Heart left ventricle (tissue), 16 donors: ENCODE measurements around the gene PARD3B. TPM values are rescaled to one million over a fixed set of nuclear protein-coding genes. Genes with fewer than 3 reads are reported as not detected.

ENCODE experiments used
- ATAC-seq, 4 donors: fragments of 200-7000 bp; cut with Tn5 transposase; one replicate each; pipeline ENCODE4 v1.9.1; 2020 to 2022; ENCODE audit warnings: moderate library complexity in 4 of 4, mild to moderate bottlenecking in 3 of 4, moderate number of reproducible peaks in 1 of 4
- DNase-seq, 5 donors: peaks; one replicate each; pipeline ENCODE4 v3.0.0-alpha.2; 2020
- H3K27ac ChIP-seq, 12 donors: fragments of 200-600 bp; sonication (generic) in 4 of 12; one replicate each; pipeline versions ENCODE4 v1.5.0 to v1.8.0; 2016 to 2022; ENCODE audit warnings: mild to moderate bottlenecking in 2 of 12
- H3K27me3 ChIP-seq, 9 donors: fragments of 200-600 bp; sonication (generic) in 2 of 9; one replicate each; pipeline versions ENCODE4 v1.5.1 to v1.8.0; 2016 to 2022; ENCODE audit warnings: mild to moderate bottlenecking in 3 of 9
- H3K36me3 ChIP-seq, 9 donors: fragments of 200-600 bp; sonication (generic) in 2 of 9; one replicate each; pipeline versions ENCODE4 v1.5.0 to v1.8.0; 2018 to 2022; ENCODE audit warnings: mild to moderate bottlenecking in 2 of 9
- H3K4me1 ChIP-seq, 12 donors: fragments of 200-600 bp; sonication (generic) in 4 of 12; one replicate each; pipeline versions ENCODE4 v1.5.0 to v1.8.0; 2016 to 2022; ENCODE audit warnings: mild to moderate bottlenecking in 3 of 12
- H3K4me3 ChIP-seq, 12 donors: fragments of 200-600 bp; sonication (generic) in 4 of 12; one replicate each; pipeline versions ENCODE4 v1.5.0 to v1.8.0; 2017 to 2022; ENCODE audit warnings: mild to moderate bottlenecking in 9 of 12, moderate library complexity in 4 of 12
- H3K9me3 ChIP-seq, 12 donors: fragments of 200-600 bp; sonication (generic) in 4 of 12; one replicate each; pipeline versions ENCODE4 v1.5.0 to v1.8.0; 2016 to 2022; ENCODE audit warnings: mild to moderate bottlenecking in 1 of 12
- POLR2A ChIP-seq, 2 donors: fragments of 450-650 bp; IDR thresholded peaks; one replicate each; pipeline ENCODE4 v1.6.1; 2017; ENCODE audit warnings: antibody characterized with exemption in 2 of 2, mild to moderate bottlenecking in 2 of 2, moderate library complexity in 2 of 2
- WGBS, 4 donors: extraction: QIAGEN DNeasy Blood & Tissue Kit in 2 of 4; methylation state at CpG; one replicate each; pipeline versions ENCODE4 v1.1.5 to v1.1.7; 2013 to 2018; 5-methylcytosine and 5-hydroxymethylcytosine counted together
- intact Hi-C, 10 donors: fragments of 100-400 bp; cut with DNase I; formaldehyde crosslinking; loops; one replicate each; pipeline versions ENCODE4 v1.11.1 to v1.14.2; 2022
- polyA plus RNA-seq, 2 donors: library from polyadenylated mRNA; stranded (reverse); fragments of 200-250 nt; gene quantifications; one replicate each; pipeline ENCODE4 v1.2.3, GENCODE V29; 2013
- total RNA-seq, 9 donors: library from RNA; depleted of rRNA in 2 of 9; stranded (reverse); fragments of >200 nt in 2 of 9; fragmentation: NEBNext Ultra II Directional in 3 of 9; extraction: Animal tissue kit (Norgen Biotek cat#: 25700) in 3 of 9; gene quantifications; one replicate each; pipeline versions ENCODE4 v1.1.0 to v1.2.4, GENCODE V29; 2016 to 2023
- TF ChIP-seq, protein P1 (sequence below), 12 donors: fragments of 200-600 bp; sonication (generic) in 4 of 12; IDR thresholded peaks; one replicate each; pipeline versions ENCODE4 v1.5.0 to v1.8.0; 2018 to 2022; ENCODE audit warnings: antibody characterized with exemption in 12 of 12, mild to moderate bottlenecking in 5 of 12
- donor health status: ischemic (EF 13 %, LVEDD 7.1; RV severe dilation, severe dysfunction).
- donor health status: healthy with polysubstance abuse.
- donor health status: DM: no; HTN: yes; CAD: no.
- donor health status: DM: no; HTN: no; CAD: no.
- donor health status: ischemic (EF 25% LVEDD 6.9; RV normal size, moderate dysfunction).
- donor health status: ischemic (EF 25% LVEDD 5.7; RV mildly dilated, moderate dysfunction).
- donor health status: healthy.
- donor health status: DM: yes; HTN: yes; CAD: no.
- donor health status: ischemic (EF 35%, LVEDD 5.7; RV mildly dilated, moderate dysfunction).
- donor health status: nonischemic (EF 11% LVEDD 7.7; RV severe dilation, severe dysfunction).
- donor health status: DM: yes; HTN: yes; CAD: no.
- donor health status: PGD.
- donor health status: ischemic (EF 29% LVEDD 5.4; RV normal size, mild dysfunction).
- donor health status: nonischemic (EF 23%, LVEDD 6.1; RV moderate dilation, normal function).

PARD3B gene
- total and polyA plus RNA-seq, 11 donors: 0.71 to 15.1 (median 6.2) TPM

DNA sequence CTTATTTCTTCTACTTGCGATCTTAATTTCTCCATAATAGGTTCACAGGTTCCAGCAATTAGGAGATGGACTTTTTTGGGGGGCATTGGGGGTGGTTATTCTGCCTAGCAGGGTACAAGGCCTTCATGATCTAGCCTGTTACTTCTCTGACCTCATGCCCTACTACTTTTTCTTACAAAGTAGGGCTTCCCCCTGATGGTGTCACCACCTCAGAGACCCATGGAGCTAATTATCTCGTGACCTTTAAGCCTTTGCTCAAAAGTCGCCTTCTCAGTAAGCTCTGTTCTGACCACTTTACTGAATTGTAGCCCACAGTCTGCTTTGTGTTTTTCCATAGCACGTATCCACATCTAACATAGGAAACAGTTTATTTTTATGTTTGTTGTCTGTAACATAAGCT is 458.0 kb downstream of the PARD3B start:
- TF ChIP-seq, protein P1, sequence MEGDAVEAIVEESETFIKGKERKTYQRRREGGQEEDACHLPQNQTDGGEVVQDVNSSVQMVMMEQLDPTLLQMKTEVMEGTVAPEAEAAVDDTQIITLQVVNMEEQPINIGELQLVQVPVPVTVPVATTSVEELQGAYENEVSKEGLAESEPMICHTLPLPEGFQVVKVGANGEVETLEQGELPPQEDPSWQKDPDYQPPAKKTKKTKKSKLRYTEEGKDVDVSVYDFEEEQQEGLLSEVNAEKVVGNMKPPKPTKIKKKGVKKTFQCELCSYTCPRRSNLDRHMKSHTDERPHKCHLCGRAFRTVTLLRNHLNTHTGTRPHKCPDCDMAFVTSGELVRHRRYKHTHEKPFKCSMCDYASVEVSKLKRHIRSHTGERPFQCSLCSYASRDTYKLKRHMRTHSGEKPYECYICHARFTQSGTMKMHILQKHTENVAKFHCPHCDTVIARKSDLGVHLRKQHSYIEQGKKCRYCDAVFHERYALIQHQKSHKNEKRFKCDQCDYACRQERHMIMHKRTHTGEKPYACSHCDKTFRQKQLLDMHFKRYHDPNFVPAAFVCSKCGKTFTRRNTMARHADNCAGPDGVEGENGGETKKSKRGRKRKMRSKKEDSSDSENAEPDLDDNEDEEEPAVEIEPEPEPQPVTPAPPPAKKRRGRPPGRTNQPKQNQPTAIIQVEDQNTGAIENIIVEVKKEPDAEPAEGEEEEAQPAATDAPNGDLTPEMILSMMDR (IDR thresholded peaks at IDR 0.05): no peak
- no peak for TF ChIP-seq POLR2A (IDR thresholded peaks at IDR 0.05)

DNA sequence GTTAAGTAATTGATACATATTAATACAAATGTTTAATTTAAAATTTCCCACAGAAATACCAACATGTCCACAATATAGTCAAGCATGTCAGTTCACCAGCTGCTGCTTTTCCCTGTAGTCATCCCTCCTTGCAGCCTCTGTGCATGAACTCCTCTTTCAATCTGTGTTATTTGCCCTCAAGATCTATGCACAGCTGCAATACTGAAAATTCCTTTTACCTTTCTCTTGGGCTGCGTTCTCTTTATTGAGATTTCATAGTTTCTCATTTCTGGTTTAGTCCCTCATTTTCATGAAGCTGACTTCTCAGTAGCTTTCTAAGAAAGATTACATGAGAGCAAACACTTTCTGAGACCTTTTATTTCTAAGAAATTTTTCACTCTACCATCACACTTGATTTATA is 464.9 kb downstream of the PARD3B start:
- H3K4me1 ChIP-seq: peaks cover 0 to 2% (median 0%) of the 10 kb centered on the region in 12 donors
- H3K4me3 ChIP-seq: no peak overlapping the region
- 0 to 46% (median 1%) methylated on average over 1 of the region's 1 CpG for WGBS, 4 donors
- peaks cover 0 to 16% (median 0%) of the 10 kb centered on the region in 12 donors for H3K9me3 ChIP-seq
- TF ChIP-seq, protein P1 (IDR thresholded peaks at IDR 0.05): no peak
- no peak for TF ChIP-seq POLR2A (IDR thresholded peaks at IDR 0.05)
- H3K27me3 ChIP-seq: no peaks in the 10 kb centered on the region
- ATAC-seq (no peak), DNase-seq (no peak)
- no peaks in the 10 kb centered on the region for H3K36me3 ChIP-seq
- no peak overlapping the region for H3K27ac ChIP-seq
- intact Hi-C loops: no loop called here

More for the DNA sequence above, 458.0 kb downstream of the PARD3B start:
- DNase-seq: no peak
- WGBS, 4 donors: 90 to 94% (median 92%) methylated on average over 4 of the region's 4 CpGs
- Histone ChIP-seq H3K4me1 (no peaks in the 10 kb centered on the region), H3K4me3 (no peak overlapping the region), H3K36me3 (no peaks in the 10 kb centered on the region), H3K27ac (no peak overlapping the region), H3K27me3 (no peaks in the 10 kb centered on the region), H3K9me3 (peaks cover 0 to 16% (median 0%) of the 10 kb centered on the region in 12 donors)
- ATAC-seq: no peak
- intact Hi-C loops: no loop called here

DNA sequence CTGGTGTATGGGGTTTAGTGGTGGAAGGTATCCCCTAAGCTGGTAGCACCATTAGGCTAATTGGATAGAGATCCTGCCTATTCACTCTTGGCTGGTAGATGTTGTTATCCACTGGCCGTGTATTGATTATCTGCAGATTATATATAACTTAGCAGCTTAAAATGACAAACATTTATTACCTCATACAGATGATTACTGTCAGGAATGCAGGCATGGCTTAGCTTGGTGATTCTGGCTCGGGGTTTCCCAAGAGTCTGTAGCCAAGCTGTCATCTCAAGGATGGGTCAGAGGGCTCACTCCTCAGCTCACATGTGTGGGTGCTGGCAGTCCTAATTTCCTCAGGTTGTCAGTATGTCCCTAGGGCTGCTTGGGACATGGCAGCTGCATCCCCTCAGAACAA is 465.8 kb downstream of the PARD3B start:
- Histone ChIP-seq H3K4me3 (no peak overlapping the region), H3K36me3 (no peaks in the 10 kb centered on the region), H3K27ac (no peak overlapping the region), H3K4me1 (peaks cover 0 to 2% (median 0%) of the 10 kb centered on the region in 12 donors), H3K27me3 (no peaks in the 10 kb centered on the region), H3K9me3 (peaks cover 0 to 16% (median 0%) of the 10 kb centered on the region in 12 donors)
- DNase-seq (no peak), ATAC-seq (no peak)
- intact Hi-C loops: no loop called here
- whole genome bisulfite sequencing, 4 donors: 77 to 87% (median 81%) methylated on average over 2 of the region's 2 CpGs
- no peak for TF ChIP-seq POLR2A (IDR thresholded peaks at IDR 0.05)
- TF ChIP-seq, protein P1 (IDR thresholded peaks at IDR 0.05): no peak

DNA sequence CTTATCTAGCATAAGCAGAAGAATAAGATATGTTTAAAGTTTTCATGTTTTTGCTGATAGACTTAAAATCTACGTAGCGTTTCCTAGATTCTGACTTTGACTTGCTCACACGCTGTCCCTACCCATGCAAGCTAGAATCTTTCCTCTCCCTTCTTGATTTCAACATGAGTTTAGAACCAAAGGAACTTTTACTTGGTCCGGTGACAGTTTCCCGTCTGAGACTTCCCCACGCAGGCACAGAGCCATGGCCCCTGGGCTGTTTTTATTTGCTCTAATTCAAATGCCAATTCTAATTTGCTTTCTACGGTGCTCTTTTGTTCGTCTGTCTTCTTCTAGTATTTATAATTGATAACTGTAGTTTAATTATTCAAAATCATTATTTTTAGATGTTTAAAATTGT is 467.7 kb downstream of the PARD3B start:
- Histone ChIP-seq H3K9me3 (no peaks in the 10 kb centered on the region), H3K27ac (no peak overlapping the region), H3K27me3 (no peaks in the 10 kb centered on the region), H3K36me3 (no peaks in the 10 kb centered on the region), H3K4me1 (peaks cover 0 to 2% (median 0%) of the 10 kb centered on the region in 12 donors), H3K4me3 (no peak overlapping the region)
- intact Hi-C loops: no loop called here
- 78 to 90% (median 80%) methylated on average over 8 of the region's 8 CpGs for WGBS, 4 donors
- ATAC-seq: no peak
- TF ChIP-seq, protein P1 (IDR thresholded peaks at IDR 0.05): no peak
- TF ChIP-seq POLR2A (IDR thresholded peaks at IDR 0.05): no peak
- no peak for DNase-seq
